Sigmoid colon (tissue), 7 donors: Measurements from ENCODE around the gene TFAP2D. TPM values are rescaled to one million over a fixed set of nuclear protein-coding genes. Genes with fewer than 3 reads are reported as not detected.
A peak's percentile ranks its signal among the peaks of the same experiment; 100 is the strongest.

ENCODE experiments used
- DNase-seq: peaks from one replicate; pipeline ENCODE4 v3.0.0-alpha.2; 2019
- H3K27ac ChIP-seq, 4 donors: fragments of 200-600 bp; sonication (generic); one replicate each; pipeline ENCODE4 v1.5.1; 2016 to 2019; ENCODE audit warnings: mild to moderate bottlenecking in 1 of 4
- H3K27me3 ChIP-seq, 3 donors: fragments of 200-600 bp; sonication (generic); one replicate each; pipeline ENCODE4 v1.5.1; 2019; ENCODE audit warnings: mild to moderate bottlenecking in 1 of 3
- H3K36me3 ChIP-seq, 4 donors: fragments of 200-600 bp; sonication (generic); one replicate each; pipeline ENCODE4 v1.5.1; 2016 to 2019
- H3K4me1 ChIP-seq, 4 donors: fragments of 200-600 bp; sonication (generic); one replicate each; pipeline ENCODE4 v1.5.1; 2017 to 2019
- H3K4me3 ChIP-seq, 4 donors: fragments of 200-600 bp; sonication (generic); one replicate each; pipeline ENCODE4 v1.5.1; 2017 to 2019; ENCODE audit warnings: mild to moderate bottlenecking in 2 of 4, moderate library complexity in 1 of 4
- H3K9me3 ChIP-seq, 4 donors: fragments of 200-600 bp in 3 of 4; sonication (generic) in 3 of 4; one replicate each; pipeline versions ENCODE4 v1.5.1 to v1.6.1; 2013 to 2019
- EP300 ChIP-seq, 4 donors: sonication (generic); formaldehyde crosslinking; IDR thresholded peaks; one replicate each; pipeline ENCODE4 v1.6.1; 2017; ENCODE audit warnings: antibody characterized with exemption in 4 of 4
- POLR2A ChIP-seq, 2 donors: fragments of 450-650 bp; IDR thresholded peaks; one replicate each; pipeline ENCODE4 v1.6.1; 2016; ENCODE audit warnings: antibody characterized with exemption in 2 of 2, mild to moderate bottlenecking in 2 of 2, moderate library complexity in 2 of 2
- POLR2AphosphoS5 ChIP-seq, 4 donors: sonication (generic); formaldehyde crosslinking; IDR thresholded peaks; one replicate each; pipeline ENCODE4 v1.6.1; 2017; ENCODE audit warnings: antibody characterized with exemption in 4 of 4
- WGBS, 2 donors: extraction: QIAGEN DNeasy Blood & Tissue Kit; methylation state at CpG; one replicate each; pipeline ENCODE4 v1.1.7; 2013; 5-methylcytosine and 5-hydroxymethylcytosine counted together
- intact Hi-C: fragments of 100-400 bp; cut with DNase I; formaldehyde crosslinking; loops from one replicate; pipeline ENCODE4 v1.15.1; 2023
- polyA plus RNA-seq, 3 donors: library from polyadenylated mRNA; stranded (reverse); fragments of 200-250 nt; gene quantifications; one replicate each; pipeline ENCODE4 v1.2.3, GENCODE V29; 2013
- total RNA-seq, 4 donors: library from RNA; depleted of rRNA; stranded (reverse); fragments of >200 nt; gene quantifications; one replicate each; pipeline ENCODE4 v1.1.0, GENCODE V29; 2016
- TF ChIP-seq, protein P1 (sequence below), 4 experiments: fragments of 450-650 bp in 3 of 4; fragments of 200-600 bp in 1 of 4; IDR thresholded peaks; one replicate each; pipeline ENCODE4 v1.5.1; 2016 to 2019; ENCODE audit warnings: antibody characterized with exemption in 4 of 4, mild to moderate bottlenecking in 3 of 4, moderate library complexity in 2 of 4
- donor health status: healthy with polysubstance abuse.
- donor health status: Bipolar disorder and iron deficiency.
- donor health status: healthy.

TFAP2D gene
- total and polyA plus RNA-seq, 7 donors = not detected

DNA sequence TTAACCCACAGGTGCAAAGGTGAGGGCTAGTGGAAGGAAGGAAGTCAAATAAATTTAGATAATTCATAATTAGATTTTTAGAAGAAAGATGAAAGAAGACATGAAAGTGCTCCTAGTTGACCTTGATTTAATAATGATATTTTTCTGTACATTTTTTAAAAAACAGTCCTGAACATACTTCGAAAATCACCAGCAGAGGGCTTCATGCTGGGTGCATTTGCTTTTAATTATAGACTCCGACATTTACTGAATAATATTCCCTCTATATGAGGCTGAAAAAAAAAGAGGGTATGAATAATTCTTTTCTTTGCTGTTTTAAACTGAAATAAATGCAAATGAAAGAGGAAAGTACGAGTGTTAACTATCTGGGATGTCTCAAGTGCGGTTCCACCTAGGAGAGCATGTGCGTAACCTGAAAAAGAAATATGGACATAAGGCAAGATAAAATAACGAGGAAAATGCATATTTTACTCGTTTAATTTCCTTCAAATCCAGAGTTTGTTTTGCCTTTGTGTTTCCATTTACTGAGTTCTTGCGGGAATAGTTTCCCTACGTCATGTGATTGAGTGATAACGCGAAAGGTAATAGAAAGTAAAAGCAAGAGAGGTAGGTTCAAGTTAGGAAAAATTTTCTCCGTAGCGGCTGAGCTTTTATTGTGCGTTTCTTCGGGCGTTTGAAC lies 102.2 kb downstream of the TFAP2D start:
- intact Hi-C loops = loop anchor here (2.0 to 10.0 kb wide), 5 partner anchors 1039 to 1447 kb away; no protein-coding TSS in a partner anchor
- Histone ChIP-seq H3K27me3 (peaks cover 22 to 81% (median 42%) of the 10 kb centered on the region in 3 donors), H3K4me3 (peak overlapping the region; percentile 5 to 40 (median 31)), H3K36me3 (no peaks in the 10 kb centered on the region), H3K27ac (no peak overlapping the region), H3K4me1 (peaks cover 0 to 17% (median 16%) of the 10 kb centered on the region in 4 donors), H3K9me3 (no peaks in the 10 kb centered on the region)
- 1 to 5% methylated on average over 16 of the region's 16 CpGs for WGBS, 2 donors
- DNase-seq = no peak
- TF ChIP-seq EP300 (IDR thresholded peaks at IDR 0.05) = no peak

GRCh38 chr6:50816115-50816675 lies 102.9 kb downstream of the TFAP2D start:
- peak; percentile 69 for DNase-seq
- WGBS, 2 donors = 1% methylated on average over 14 of the region's 14 CpGs
- Histone ChIP-seq H3K36me3 (no peaks in the 10 kb centered on the region), H3K9me3 (no peaks in the 10 kb centered on the region), H3K27me3 (peaks cover 28 to 88% (median 48%) of the 10 kb centered on the region in 3 donors), H3K4me3 (peak overlapping the region; percentile 5 to 40 (median 31)), H3K4me1 (peaks cover 0 to 20% (median 18%) of the 10 kb centered on the region in 4 donors), H3K27ac (no peak overlapping the region)
- TF ChIP-seq POLR2AphosphoS5 (IDR thresholded peaks at IDR 0.05) = no peak
- TF ChIP-seq POLR2A (IDR thresholded peaks at IDR 0.05) = no peak
- TF ChIP-seq, protein P1, sequence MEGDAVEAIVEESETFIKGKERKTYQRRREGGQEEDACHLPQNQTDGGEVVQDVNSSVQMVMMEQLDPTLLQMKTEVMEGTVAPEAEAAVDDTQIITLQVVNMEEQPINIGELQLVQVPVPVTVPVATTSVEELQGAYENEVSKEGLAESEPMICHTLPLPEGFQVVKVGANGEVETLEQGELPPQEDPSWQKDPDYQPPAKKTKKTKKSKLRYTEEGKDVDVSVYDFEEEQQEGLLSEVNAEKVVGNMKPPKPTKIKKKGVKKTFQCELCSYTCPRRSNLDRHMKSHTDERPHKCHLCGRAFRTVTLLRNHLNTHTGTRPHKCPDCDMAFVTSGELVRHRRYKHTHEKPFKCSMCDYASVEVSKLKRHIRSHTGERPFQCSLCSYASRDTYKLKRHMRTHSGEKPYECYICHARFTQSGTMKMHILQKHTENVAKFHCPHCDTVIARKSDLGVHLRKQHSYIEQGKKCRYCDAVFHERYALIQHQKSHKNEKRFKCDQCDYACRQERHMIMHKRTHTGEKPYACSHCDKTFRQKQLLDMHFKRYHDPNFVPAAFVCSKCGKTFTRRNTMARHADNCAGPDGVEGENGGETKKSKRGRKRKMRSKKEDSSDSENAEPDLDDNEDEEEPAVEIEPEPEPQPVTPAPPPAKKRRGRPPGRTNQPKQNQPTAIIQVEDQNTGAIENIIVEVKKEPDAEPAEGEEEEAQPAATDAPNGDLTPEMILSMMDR (IDR thresholded peaks at IDR 0.05) = peak; percentile 45 to 73 (median 72)
- no peak for TF ChIP-seq EP300 (IDR thresholded peaks at IDR 0.05)
- intact Hi-C loops = loop anchor here (2.0 to 10.0 kb wide), 5 partner anchors 1039 to 1446 kb away; no protein-coding TSS in a partner anchor

DNA sequence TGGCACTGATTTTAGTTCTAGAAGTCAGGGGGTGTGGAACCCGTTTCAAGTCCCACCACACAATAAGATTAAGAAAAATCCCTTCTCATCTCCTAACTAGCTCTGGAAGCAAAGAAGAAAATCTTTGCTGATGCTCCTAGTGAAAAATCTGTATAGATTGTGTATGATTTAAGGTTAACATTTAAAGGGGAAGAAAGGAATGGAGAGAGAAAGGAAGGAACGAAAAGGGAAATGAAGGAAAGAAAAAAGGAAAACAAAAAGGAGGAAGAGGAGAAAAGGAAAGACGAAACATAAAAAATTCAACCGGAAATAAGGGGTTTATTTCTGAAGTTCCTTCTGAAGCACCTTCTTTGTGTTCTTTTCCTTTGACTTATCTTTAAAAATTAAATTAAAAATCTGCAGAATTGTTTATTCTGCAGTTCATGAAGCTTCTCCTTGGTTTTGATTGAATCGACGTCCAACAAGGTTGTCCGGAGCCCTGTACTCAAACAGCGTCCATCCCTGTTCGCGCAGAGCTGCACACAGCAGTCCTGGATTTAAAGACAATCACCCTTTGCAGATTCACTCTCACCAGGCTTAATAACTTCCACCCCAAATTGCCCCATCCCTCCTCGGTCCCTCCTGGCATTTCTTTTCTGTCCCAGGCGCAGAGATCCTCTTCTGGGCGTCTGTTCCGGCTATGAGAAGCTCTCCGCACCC lies 103.8 kb downstream of the TFAP2D start:
- WGBS, 2 donors = 10 to 14% methylated on average over 15 of the region's 15 CpGs
- Histone ChIP-seq H3K4me1 (peaks cover 0 to 20% (median 18%) of the 10 kb centered on the region in 4 donors), H3K9me3 (no peaks in the 10 kb centered on the region), H3K36me3 (no peaks in the 10 kb centered on the region), H3K27me3 (peaks cover 37 to 92% (median 56%) of the 10 kb centered on the region in 3 donors), H3K27ac (no peak overlapping the region), H3K4me3 (no peak overlapping the region)
- DNase-seq = no peak
- intact Hi-C loops = loop anchor here (2.0 to 10.0 kb wide), 5 partner anchors 1038 to 1445 kb away; no protein-coding TSS in a partner anchor
- TF ChIP-seq POLR2A (IDR thresholded peaks at IDR 0.05) (no peak), POLR2AphosphoS5 (IDR thresholded peaks at IDR 0.05) (no peak)
- TF ChIP-seq, protein P1 (IDR thresholded peaks at IDR 0.05) = no peak

- Histone ChIP-seq H3K4me1 (peaks cover 0 to 20% (median 18%) of the 10 kb centered on the region in 4 donors), H3K9me3 (no peaks in the 10 kb centered on the region), H3K4me3 (no peak overlapping the region), H3K36me3 (no peaks in the 10 kb centered on the region), H3K27ac (no peak overlapping the region), H3K27me3 (peaks cover 42 to 97% (median 61%) of the 10 kb centered on the region in 3 donors)
- intact Hi-C loops = loop anchor here (2.0 to 10.0 kb wide), 5 partner anchors 1037 to 1445 kb away; no protein-coding TSS in a partner anchor
- DNase-seq = no peak
- TF ChIP-seq EP300 (IDR thresholded peaks at IDR 0.05) (no peak), POLR2A (IDR thresholded peaks at IDR 0.05) (no peak), POLR2AphosphoS5 (IDR thresholded peaks at IDR 0.05) (no peak)
- TF ChIP-seq, protein P1 (IDR thresholded peaks at IDR 0.05) = no peak
- 18 to 23% methylated on average over 2 of the region's 2 CpGs for WGBS, 2 donors
Measured at GRCh38 chr6:50817646-50817950, 104.3 kb downstream of the TFAP2D start.

- Histone ChIP-seq H3K4me1 (peaks cover 0 to 20% (median 18%) of the 10 kb centered on the region in 4 donors), H3K27me3 (peaks cover 46 to 98% (median 65%) of the 10 kb centered on the region in 3 donors), H3K4me3 (no peak overlapping the region), H3K36me3 (no peaks in the 10 kb centered on the region), H3K9me3 (no peaks in the 10 kb centered on the region), H3K27ac (no peak overlapping the region)
- WGBS, 2 donors = 12 to 16% methylated on average over 6 of the region's 6 CpGs
- intact Hi-C loops = loop anchor here (5.0 to 10.0 kb wide), 2 partner anchors 1037 to 1444 kb away; no protein-coding TSS in a partner anchor
- TF ChIP-seq EP300 (IDR thresholded peaks at IDR 0.05) (no peak), POLR2AphosphoS5 (IDR thresholded peaks at IDR 0.05) (no peak), POLR2A (IDR thresholded peaks at IDR 0.05) (no peak)
- TF ChIP-seq, protein P1 (IDR thresholded peaks at IDR 0.05) = no peak
- DNase-seq = no peak
Measured at GRCh38 chr6:50818020-50818419, 104.7 kb downstream of the TFAP2D start.
